Subcutaneous abdominal adipose tissue (tissue), 5 donors: Measurements from ENCODE around the gene PGM5.
A peak's percentile ranks its signal among the peaks of the same experiment; 100 is the strongest.
"Not testable (repeated sequence)": the region's sequence is repeated elsewhere in the genome, so short reads cannot be mapped to it uniquely, and the experiment has no call there.

Source experiments
- H3K27ac ChIP-seq: one replicate; pipeline ENCODE4 v1.7.0; 2013; ENCODE audit warnings: low read depth, mild to moderate bottlenecking, inconsistent platforms, low read length, moderate library complexity
- H3K27me3 ChIP-seq, 5 donors: one replicate each; pipeline ENCODE4 v1.7.0; 2013; ENCODE audit warnings: low read length in 5 of 5, inconsistent platforms in 1 of 5; ENCODE audit not compliant: control insufficient read depth in 5 of 5, insufficient read depth in 4 of 5
- H3K36me3 ChIP-seq, 5 donors: one replicate each; pipeline ENCODE4 v1.7.0; 2013; ENCODE audit warnings: low read length in 5 of 5; ENCODE audit not compliant: control insufficient read depth in 5 of 5, insufficient read depth in 5 of 5
- H3K4me1 ChIP-seq, 5 donors: one replicate each; pipeline ENCODE4 v1.7.0; 2013; ENCODE audit warnings: low read length in 5 of 5, mild to moderate bottlenecking in 3 of 5, moderate library complexity in 1 of 5; ENCODE audit not compliant: control insufficient read depth in 5 of 5, insufficient read depth in 5 of 5
- H3K4me3 ChIP-seq, 5 donors: one replicate each; pipeline ENCODE4 v1.7.0; 2013; ENCODE audit warnings: low read length in 5 of 5, low read depth in 1 of 5
- H3K9ac ChIP-seq, 5 donors: one replicate each; pipeline ENCODE4 v1.7.0; 2013; ENCODE audit warnings: low read length in 5 of 5, mild to moderate bottlenecking in 4 of 5, moderate library complexity in 3 of 5
- H3K9me3 ChIP-seq, 5 donors: one replicate each; pipeline ENCODE4 v1.7.0; 2013; ENCODE audit warnings: low read length in 5 of 5; ENCODE audit not compliant: control insufficient read depth in 5 of 5
- donor health status: healthy.
- donor health status: healthy.
- donor health status: healthy.
- donor health status: healthy.
- donor health status: healthy.

The PGM5 gene

GRCh38 chr9:68356380-68357118 is at the start of gene PGM5:
Gene PGM5 (plus strand): TSS chr9:68356611. CDS start chr9:68357128, 517 bp downstream.
- not testable (repeated sequence) for H3K9ac ChIP-seq, H3K9me3 ChIP-seq, H3K27me3 ChIP-seq, H3K27ac ChIP-seq, H3K36me3 ChIP-seq, H3K4me1 ChIP-seq
- peak within 1 kb of the TSS; percentile 35 to 67 (median 64) for H3K4me3 ChIP-seq

- H3K4me3 ChIP-seq, H3K27me3 ChIP-seq, H3K9me3 ChIP-seq, H3K4me1 ChIP-seq, H3K36me3 ChIP-seq, H3K9ac ChIP-seq, H3K27ac ChIP-seq: not testable (repeated sequence)
Observed at GRCh38 chr9:68307127-68307526, 49.3 kb upstream of the PGM5 start.

DNA sequence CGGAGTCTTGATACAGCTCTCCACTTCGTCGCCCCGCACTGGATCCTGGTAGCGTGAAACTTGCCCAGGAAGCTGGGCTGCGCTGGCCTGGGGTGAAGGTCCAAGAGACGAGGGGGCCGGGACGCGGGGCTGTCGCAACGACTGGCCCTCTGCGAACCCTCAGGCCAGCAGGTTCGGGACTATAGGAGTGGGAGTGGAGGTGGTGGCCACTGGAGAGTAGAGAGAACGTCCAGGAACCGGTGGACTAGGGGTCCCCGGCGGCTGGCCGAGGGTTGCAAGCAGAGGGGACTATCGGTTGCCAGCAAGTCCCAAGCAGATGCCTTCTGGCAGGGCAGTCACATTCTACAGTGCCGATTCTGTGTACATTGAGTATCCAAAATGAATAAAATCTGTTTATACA is 48.8 kb upstream of the PGM5 start:
- not testable (repeated sequence) for H3K9ac ChIP-seq, H3K4me3 ChIP-seq, H3K27me3 ChIP-seq, H3K27ac ChIP-seq, H3K9me3 ChIP-seq, H3K36me3 ChIP-seq, H3K4me1 ChIP-seq

- H3K9me3 ChIP-seq, H3K27ac ChIP-seq, H3K9ac ChIP-seq, H3K4me1 ChIP-seq, H3K27me3 ChIP-seq, H3K36me3 ChIP-seq, H3K4me3 ChIP-seq: not testable (repeated sequence)
Observed at GRCh38 chr9:68311208-68311607, 45.2 kb upstream of the PGM5 start.

DNA sequence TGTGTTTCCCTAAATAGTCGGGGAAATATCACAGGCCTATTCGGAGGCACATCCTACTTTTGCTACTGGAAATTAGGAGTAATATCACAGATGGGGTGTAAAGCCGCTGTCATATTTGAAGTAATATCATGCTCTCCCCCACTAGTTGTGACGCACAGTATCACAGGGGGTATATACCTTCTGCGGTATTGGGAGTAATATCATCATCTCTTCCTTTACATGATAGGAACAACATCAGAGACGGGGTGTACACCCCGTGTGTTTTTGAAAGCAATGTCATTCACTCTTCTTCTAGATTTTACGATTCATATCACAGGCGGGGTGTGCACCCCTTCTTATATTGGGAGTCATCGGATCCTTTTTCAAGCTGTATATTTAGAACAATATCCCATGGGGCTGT is 38.2 kb upstream of the PGM5 start:
- H3K9me3 ChIP-seq, H3K36me3 ChIP-seq, H3K4me1 ChIP-seq, H3K27ac ChIP-seq, H3K4me3 ChIP-seq, H3K9ac ChIP-seq, H3K27me3 ChIP-seq: not testable (repeated sequence)

- H3K36me3 ChIP-seq, H3K4me1 ChIP-seq, H3K27me3 ChIP-seq, H3K9ac ChIP-seq, H3K27ac ChIP-seq, H3K9me3 ChIP-seq, H3K4me3 ChIP-seq: not testable (repeated sequence)
Observed at GRCh38 chr9:68323749-68324148, 32.7 kb upstream of the PGM5 start.

GRCh38 chr9:68324518-68324917 is 31.9 kb upstream of the PGM5 start:
- H3K9ac ChIP-seq, H3K4me3 ChIP-seq, H3K9me3 ChIP-seq, H3K27me3 ChIP-seq, H3K27ac ChIP-seq, H3K36me3 ChIP-seq, H3K4me1 ChIP-seq: not testable (repeated sequence)

GRCh38 chr9:68329106-68329505 is 27.3 kb upstream of the PGM5 start:
- H3K4me3 ChIP-seq, H3K9me3 ChIP-seq, H3K27ac ChIP-seq, H3K4me1 ChIP-seq, H3K27me3 ChIP-seq, H3K9ac ChIP-seq, H3K36me3 ChIP-seq: not testable (repeated sequence)

DNA sequence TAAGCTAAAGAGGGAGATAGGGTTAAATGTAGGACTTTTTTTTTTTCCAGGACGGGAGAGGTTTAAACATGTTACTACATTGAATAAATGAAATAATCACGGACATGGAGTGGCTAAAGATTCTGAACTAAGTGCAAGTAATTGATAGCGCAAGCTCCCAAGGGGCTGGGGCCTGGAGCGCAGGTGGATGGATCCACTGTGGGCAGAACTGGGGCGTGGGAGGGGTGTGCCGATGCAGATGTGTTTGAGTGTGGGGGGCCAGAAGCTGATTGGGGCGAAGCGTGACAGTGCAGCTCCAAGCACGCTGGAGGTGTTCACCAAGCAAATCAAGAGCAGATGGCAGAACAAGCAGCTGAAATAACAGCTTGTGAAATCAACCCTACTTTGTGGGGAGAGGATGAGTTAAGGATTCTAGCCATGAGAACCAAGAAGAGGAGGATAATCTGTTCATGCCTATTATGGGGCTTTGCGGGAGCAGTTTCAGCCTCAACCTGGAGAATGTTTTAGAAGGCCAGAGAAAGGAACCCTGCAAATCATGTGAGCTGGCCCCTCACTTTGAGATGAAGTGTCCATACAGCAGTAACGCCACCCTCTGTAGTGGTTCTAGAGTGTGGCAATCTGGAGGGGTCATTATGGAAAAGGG is 25.8 kb upstream of the PGM5 start:
- H3K4me1 ChIP-seq, H3K9ac ChIP-seq, H3K36me3 ChIP-seq, H3K27ac ChIP-seq, H3K4me3 ChIP-seq, H3K27me3 ChIP-seq, H3K9me3 ChIP-seq: not testable (repeated sequence)

DNA sequence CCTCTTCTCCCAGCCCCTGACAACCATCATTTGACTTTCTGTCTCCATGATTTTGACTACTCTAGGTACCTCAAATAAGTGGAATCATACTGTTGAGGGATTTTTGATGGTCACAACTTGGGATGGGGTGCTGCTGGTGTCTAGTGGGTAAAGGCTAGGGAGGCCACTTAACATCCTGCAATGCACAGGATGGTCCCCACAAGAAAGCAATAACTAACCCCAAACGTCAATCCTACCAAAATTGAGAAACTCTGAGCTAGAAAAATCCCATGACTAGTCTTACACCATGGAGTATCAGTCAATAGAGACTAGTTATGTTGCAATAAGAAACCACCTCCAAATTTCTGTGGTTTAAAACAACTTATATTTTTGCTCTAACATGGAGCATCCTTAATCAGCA is 24.3 kb upstream of the PGM5 start:
- H3K4me3 ChIP-seq, H3K9ac ChIP-seq, H3K27me3 ChIP-seq, H3K9me3 ChIP-seq, H3K4me1 ChIP-seq, H3K36me3 ChIP-seq, H3K27ac ChIP-seq: not testable (repeated sequence)
